ENCODE data around the gene BCKDHB. TPM values are rescaled to one million over a fixed set of nuclear protein-coding genes. Genes with fewer than 3 reads are reported as not detected.

Gene BCKDHB
- total and polyA plus RNA-seq, 2 donors (not counting 1 experiment from before 2014, with no cell fraction given): 9.6 to 20.1 TPM

GRCh38 chr6:80181352-80182081 is 75.0 kb downstream of the BCKDHB start:
- Histone ChIP-seq H3K27ac (ENCODE audit: low read length in 2 of 2) (no peak overlapping the region), H3K4me1 (ENCODE audit: control insufficient read depth in 2 of 2, insufficient read depth in 2 of 2, low read length in 2 of 2) (no peaks in the 10 kb centered on the region), H3K79me2 (ENCODE audit: control insufficient read depth, insufficient read depth, low read length) (no peaks in the 10 kb centered on the region), H3K27me3 (replicated peaks in 1 of 4; ENCODE audit: control extremely low read depth in 1 of 4, control insufficient read depth in 3 of 4, insufficient read depth in 4 of 4, low read length in 3 of 4) (no peaks in the 10 kb centered on the region), H3K4me3 (ENCODE audit: control extremely low read depth in 1 of 5, extremely low read depth in 1 of 5, insufficient read depth in 1 of 5, low read depth in 2 of 5, low read length in 4 of 5) (no peak overlapping the region), H2AFZ (ENCODE audit: insufficient read depth, low read depth, low read length, poor library complexity, severe bottlenecking) (no peak overlapping the region), H4K20me1 (ENCODE audit: control insufficient read depth, insufficient read depth, low read length, poor library complexity, severe bottlenecking) (no peaks in the 10 kb centered on the region), H3K9me3 (ENCODE audit: control extremely low read depth in 1 of 3, control insufficient read depth in 2 of 3, insufficient read depth in 1 of 3, low read length in 2 of 3) (peaks cover 0 to 9% (median 0%) of the 10 kb centered on the region in 3 donors), H3K9ac (ENCODE audit: low read length) (no peak overlapping the region), H3K4me2 (replicated peaks; ENCODE audit: low read depth, low read length, poor library complexity, severe bottlenecking) (no peak overlapping the region), H3K36me3 (replicated peaks in 1 of 2; ENCODE audit: control extremely low read depth in 1 of 2, control insufficient read depth in 1 of 2, extremely low read depth in 1 of 2, insufficient read depth in 2 of 2, low read length in 1 of 2) (no peaks in the 10 kb centered on the region)
- Mint-ChIP-seq H3K27ac (no peak overlapping the region), H3K4me1 (no peaks in the 10 kb centered on the region), H3K9me3 (ENCODE audit: insufficient read depth) (peaks cover 3% of the 10 kb centered on the region), H3K27me3 (no peaks in the 10 kb centered on the region), H3K4me3 (no peak overlapping the region)
- intact Hi-C loops (cut with micrococcal nuclease): no loop called here
- POLR2A ChIA-PET: no interaction called here
- ATAC-seq (ENCODE audit: low read depth): no peak
- no peak for DNase-seq
- TF ChIP-seq EZH2 (IDR thresholded peaks at IDR 0.05; ENCODE audit: borderline replicate concordance, insufficient read depth, low read depth, low read length, poor library complexity, severe bottlenecking) (no peak), CTCF (IDR thresholded peaks at IDR 0.05) (no peak)
- 100% methylated on average over 1 of the region's 4 CpGs for WGBS (ENCODE audit: insufficient coverage)
- CTCF ChIA-PET: interaction anchor here (1.1 kb wide), 1 partner anchor 33 kb away, joined by 3 read pairs; no protein-coding TSS in a partner anchor

GRCh38 chr6:80182308-80182707 is 75.8 kb downstream of the BCKDHB start:
- ATAC-seq (ENCODE audit: low read depth): no peak
- Histone ChIP-seq H3K4me1 (ENCODE audit: control insufficient read depth in 2 of 2, insufficient read depth in 2 of 2, low read length in 2 of 2) (no peaks in the 10 kb centered on the region), H3K27ac (ENCODE audit: low read length in 2 of 2) (no peak overlapping the region), H2AFZ (ENCODE audit: insufficient read depth, low read depth, low read length, poor library complexity, severe bottlenecking) (no peak overlapping the region), H3K79me2 (ENCODE audit: control insufficient read depth, insufficient read depth, low read length) (no peaks in the 10 kb centered on the region), H3K4me3 (ENCODE audit: control extremely low read depth in 1 of 5, extremely low read depth in 1 of 5, insufficient read depth in 1 of 5, low read depth in 2 of 5, low read length in 4 of 5) (no peak overlapping the region), H3K4me2 (replicated peaks; ENCODE audit: low read depth, low read length, poor library complexity, severe bottlenecking) (no peak overlapping the region), H3K9me3 (ENCODE audit: control extremely low read depth in 1 of 3, control insufficient read depth in 2 of 3, insufficient read depth in 1 of 3, low read length in 2 of 3) (peaks cover 0 to 11% (median 0%) of the 10 kb centered on the region in 3 donors), H3K36me3 (replicated peaks in 1 of 2; ENCODE audit: control extremely low read depth in 1 of 2, control insufficient read depth in 1 of 2, extremely low read depth in 1 of 2, insufficient read depth in 2 of 2, low read length in 1 of 2) (no peaks in the 10 kb centered on the region), H3K9ac (ENCODE audit: low read length) (no peak overlapping the region), H4K20me1 (ENCODE audit: control insufficient read depth, insufficient read depth, low read length, poor library complexity, severe bottlenecking) (no peaks in the 10 kb centered on the region), H3K27me3 (replicated peaks in 1 of 4; ENCODE audit: control extremely low read depth in 1 of 4, control insufficient read depth in 3 of 4, insufficient read depth in 4 of 4, low read length in 3 of 4) (no peaks in the 10 kb centered on the region)
- no peaks in the 10 kb centered on the region for H3K4me1 Mint-ChIP-seq
- peaks cover 4% of the 10 kb centered on the region for H3K9me3 Mint-ChIP-seq (ENCODE audit: insufficient read depth)
- H3K27me3 Mint-ChIP-seq: no peaks in the 10 kb centered on the region
- no peak overlapping the region for H3K27ac Mint-ChIP-seq
- POLR2A ChIA-PET: no interaction called here
- intact Hi-C loops (cut with micrococcal nuclease): no loop called here
- no peak for DNase-seq
- CTCF ChIA-PET: no interaction called here
- TF ChIP-seq EZH2 (IDR thresholded peaks at IDR 0.05; ENCODE audit: borderline replicate concordance, insufficient read depth, low read depth, low read length, poor library complexity, severe bottlenecking): no peak
- no peak for TF ChIP-seq CTCF (IDR thresholded peaks at IDR 0.05)
- no peak overlapping the region for H3K4me3 Mint-ChIP-seq
- no CpG with 5 or more reads among the region's 1 CpG for WGBS (ENCODE audit: insufficient coverage)

Data from B cell (primary cell).